OCI-LY3 (cell line): ENCODE results near the gene SLC52A3.

Experiments used
- H2AFZ ChIP-seq: fragments of 200-600, 300-600 bp; shearing (Covaris generic); 2 replicates; pipeline ENCODE4 v1.6.0; 2014; ENCODE audit warnings: antibody characterized with exemption, low read depth, low read length
- H3K27ac ChIP-seq: fragments of 200-600, 300-600 bp; sonication (generic); 2 replicates; pipeline ENCODE4 v1.5.1; 2014; ENCODE audit warnings: mild to moderate bottlenecking, low read length, moderate library complexity, mixed read lengths
- H3K27me3 ChIP-seq: fragments of 200-600, 300-600 bp; sonication (generic); 2 replicates; pipeline ENCODE4 v1.6.1; 2014; ENCODE audit warnings: low read depth, low read length, mixed read lengths
- H3K36me3 ChIP-seq: fragments of 200-600, 300-600 bp; sonication (generic); replicated peaks from 2 replicates; pipeline ENCODE3; 2014; ENCODE audit warnings: low read depth, low read length, mixed read lengths
- H3K4me1 ChIP-seq: fragments of 300-600, 200-600 bp; sonication (generic); 2 replicates; pipeline ENCODE4 v1.6.1; 2014; ENCODE audit warnings: low read length, mixed read lengths
- H3K4me2 ChIP-seq: fragments of 200-600, 300-600 bp; sonication (generic); 2 replicates; pipeline ENCODE4 v1.6.1; 2014; ENCODE audit warnings: low read length, mixed read lengths
- H3K4me3 ChIP-seq: fragments of 300-600, 200-600 bp; sonication (generic); 2 replicates; pipeline ENCODE4 v1.5.1; 2014; ENCODE audit warnings: antibody characterized with exemption, mild to moderate bottlenecking, low read length, moderate library complexity
- H3K79me2 ChIP-seq: fragments of 300-600, 200-600 bp; shearing (Covaris generic); 2 replicates; pipeline ENCODE4 v1.6.1; 2014; ENCODE audit warnings: mild to moderate bottlenecking, low read length, mixed read lengths
- H3K9ac ChIP-seq: fragments of 300-600, 200-600 bp; shearing (Covaris generic); 2 replicates; pipeline ENCODE4 v1.6.0; 2014; ENCODE audit warnings: mild to moderate bottlenecking, low read length, moderate library complexity
- H3K9me3 ChIP-seq: fragments of 200-600, 300-600 bp; shearing (Covaris generic); 2 replicates; pipeline ENCODE4 v1.6.1; 2014; ENCODE audit warnings: low read length, mixed read lengths; ENCODE audit not compliant: insufficient read depth
- H4K20me1 ChIP-seq: fragments of 200-600, 300-600 bp; sonication (generic); 2 replicates; pipeline ENCODE4 v1.6.1; 2016; ENCODE audit warnings: low read length, mixed read lengths; ENCODE audit not compliant: insufficient read depth
- CTCF ChIP-seq: fragments of 200-600, 300-600 bp; sonication (generic); IDR thresholded peaks from 2 replicates; pipeline ENCODE4 v1.5.1; 2014; ENCODE audit warnings: antibody characterized with exemption, low read length, low read depth
- EZH2phosphoT487 ChIP-seq: fragments of 200-600 bp; shearing (Covaris generic); IDR thresholded peaks from 2 replicates; pipeline ENCODE4 v1.6.1; 2018; ENCODE audit warnings: antibody characterized with exemption, mixed run types, low read depth

SLC52A3 gene

GRCh38 chr20:772806-773205, 4.5 kb upstream of the SLC52A3 start:
- Histone ChIP-seq H3K36me3 (no peaks in the 10 kb centered on the region), H2AFZ (no peak overlapping the region), H3K4me3 (no peak overlapping the region), H3K27ac (no peak overlapping the region), H4K20me1 (no peaks in the 10 kb centered on the region), H3K27me3 (peaks cover 11% of the 10 kb centered on the region; the same call in 1 of the 2 replicates), H3K4me1 (no peaks in the 10 kb centered on the region), H3K9ac (no peak overlapping the region), H3K4me2 (no peak overlapping the region), H3K9me3 (no peaks in the 10 kb centered on the region), H3K79me2 (no peaks in the 10 kb centered on the region)
- TF ChIP-seq CTCF (no peak), EZH2phosphoT487 (no peak)

- H3K79me2 ChIP-seq: no peaks in the 10 kb centered on the region
- no peaks in the 10 kb centered on the region for H3K4me1 ChIP-seq
- H4K20me1 ChIP-seq: no peaks in the 10 kb centered on the region
- H3K4me2 ChIP-seq: no peak overlapping the region
- H3K9me3 ChIP-seq: no peaks in the 10 kb centered on the region
- H3K27ac ChIP-seq: no peak overlapping the region
- no peak for TF ChIP-seq CTCF
- TF ChIP-seq EZH2phosphoT487: no peak
- no peaks in the 10 kb centered on the region for H3K36me3 ChIP-seq
- H2AFZ ChIP-seq: no peak overlapping the region
- no peak overlapping the region for H3K9ac ChIP-seq
- no peak overlapping the region for H3K4me3 ChIP-seq
- peaks cover 11% of the 10 kb centered on the region; the same call in 1 of the 2 replicates for H3K27me3 ChIP-seq
Observed at GRCh38 chr20:771741-772464, 3.6 kb upstream of the SLC52A3 start.

GRCh38 chr20:770691-771090, 2.4 kb upstream of the SLC52A3 start:
- no peak overlapping the region for H2AFZ ChIP-seq
- H4K20me1 ChIP-seq: no peaks in the 10 kb centered on the region
- H3K27ac ChIP-seq: no peak overlapping the region
- no peak for TF ChIP-seq EZH2phosphoT487
- no peak for TF ChIP-seq CTCF
- no peak overlapping the region for H3K4me3 ChIP-seq
- no peaks in the 10 kb centered on the region for H3K79me2 ChIP-seq
- H3K9me3 ChIP-seq: no peaks in the 10 kb centered on the region
- no peaks in the 10 kb centered on the region for H3K36me3 ChIP-seq
- H3K9ac ChIP-seq: no peak overlapping the region
- H3K27me3 ChIP-seq: peaks cover 14% of the 10 kb centered on the region; the same call in 1 of the 2 replicates
- no peak overlapping the region for H3K4me2 ChIP-seq
- no peaks in the 10 kb centered on the region for H3K4me1 ChIP-seq

- Histone ChIP-seq H3K9me3 (no peaks in the 10 kb centered on the region), H3K27ac (no peak overlapping the region), H3K79me2 (no peaks in the 10 kb centered on the region), H2AFZ (no peak overlapping the region), H3K27me3 (peaks cover 14% of the 10 kb centered on the region; the same call in 1 of the 2 replicates), H3K4me3 (no peak overlapping the region), H3K4me2 (no peak overlapping the region), H3K36me3 (no peaks in the 10 kb centered on the region), H4K20me1 (no peaks in the 10 kb centered on the region), H3K4me1 (peaks cover 7% of the 10 kb centered on the region; the same call in 1 of the 2 replicates), H3K9ac (no peak overlapping the region)
- TF ChIP-seq CTCF (no peak), EZH2phosphoT487 (no peak)
Observed at GRCh38 chr20:766906-767305, 1.4 kb downstream of the SLC52A3 start.
